HL-60/S4 treated with retinoic acid at 250 ng/mL for 4 days and 3 days (cell line): ENCODE measurements around the gene MTFMT.
"Not testable (repeated sequence)": the region's sequence is repeated elsewhere in the genome, so short reads cannot be mapped to it uniquely, and the experiment has no call there.

Experiments used
- in situ Hi-C: fragments of 300-500 bp; cut with MboI; formaldehyde crosslinking; loops from 2 replicates; pipeline ENCODE4 v1.7.0; 2022; ENCODE audit warnings: low sequenced_read_pairs

The MTFMT gene

GRCh38 chr15:65040461-65040860 is 11.0 kb upstream of the MTFMT start:
- in situ Hi-C loops, result no loop called here

DNA sequence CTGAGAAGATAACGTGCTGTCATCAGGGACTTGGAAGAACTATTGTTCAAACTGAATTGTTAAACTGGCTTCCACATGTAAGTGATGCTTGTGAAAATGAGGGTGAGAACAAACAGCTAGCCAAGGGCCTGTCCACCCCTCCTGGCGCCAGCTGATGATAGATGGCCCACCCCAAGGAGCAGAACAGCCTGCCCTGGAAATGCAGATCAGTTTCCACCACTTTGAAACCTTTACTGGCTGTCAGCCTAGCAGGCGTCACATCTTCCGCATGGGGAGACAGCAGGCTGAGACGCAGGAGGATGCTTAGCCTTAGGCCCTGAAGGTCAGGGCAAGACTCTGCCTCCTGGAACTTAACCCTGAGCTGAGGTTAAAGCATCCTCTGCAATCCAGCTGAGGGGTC is 9.4 kb upstream of the MTFMT start:
- in situ Hi-C loops, result no loop called here

- in situ Hi-C loops, result no loop called here
Measured at GRCh38 chr15:65038428-65038827, 9.0 kb upstream of the MTFMT start.

GRCh38 chr15:65037309-65037708 is 7.9 kb upstream of the MTFMT start:
- in situ Hi-C loops, result no loop called here

- in situ Hi-C loops, result no loop called here
Measured at GRCh38 chr15:65034719-65035118, 5.3 kb upstream of the MTFMT start.

GRCh38 chr15:65033659-65034269 is 4.3 kb upstream of the MTFMT start:
- in situ Hi-C loops, result no loop called here

DNA sequence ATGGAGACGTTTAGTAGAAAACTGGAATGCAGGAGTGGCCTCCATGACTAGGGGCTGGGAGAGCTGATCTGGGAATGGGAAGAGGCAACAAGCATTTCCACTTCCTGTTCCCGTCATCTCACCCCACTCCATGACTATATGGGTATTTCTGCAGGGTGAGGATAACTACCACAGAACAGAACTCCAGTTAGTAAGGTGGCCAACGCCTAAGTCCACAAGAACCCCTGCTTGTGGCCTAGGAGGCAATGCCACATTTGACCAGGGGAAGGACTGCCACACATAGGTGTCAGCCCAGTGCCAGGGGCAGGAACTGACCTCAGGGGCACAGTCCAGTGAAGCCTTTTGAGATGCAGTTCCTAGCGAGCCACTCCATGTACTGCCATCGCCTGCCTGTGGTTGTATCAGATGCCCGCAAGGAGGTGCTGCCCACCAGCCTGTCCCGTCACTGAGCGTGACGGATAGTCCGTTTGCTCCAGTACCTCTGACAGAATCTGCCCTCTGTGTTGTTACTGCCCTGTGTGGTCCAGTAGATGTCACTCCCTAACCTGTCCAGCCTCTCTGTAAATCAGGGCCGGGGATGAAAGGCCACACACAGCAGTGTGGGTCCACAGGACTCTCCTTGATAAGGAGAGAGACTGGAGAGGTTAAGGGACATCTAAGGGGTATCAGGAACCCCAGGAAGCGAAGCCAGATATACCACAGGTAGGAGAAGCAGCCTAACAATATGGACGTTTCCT is 3.5 kb upstream of the MTFMT start:
- in situ Hi-C loops, result no loop called here

GRCh38 chr15:65029736-65030208 is 333 bp upstream of the MTFMT start:
- in situ Hi-C loops, result no loop called here

DNA sequence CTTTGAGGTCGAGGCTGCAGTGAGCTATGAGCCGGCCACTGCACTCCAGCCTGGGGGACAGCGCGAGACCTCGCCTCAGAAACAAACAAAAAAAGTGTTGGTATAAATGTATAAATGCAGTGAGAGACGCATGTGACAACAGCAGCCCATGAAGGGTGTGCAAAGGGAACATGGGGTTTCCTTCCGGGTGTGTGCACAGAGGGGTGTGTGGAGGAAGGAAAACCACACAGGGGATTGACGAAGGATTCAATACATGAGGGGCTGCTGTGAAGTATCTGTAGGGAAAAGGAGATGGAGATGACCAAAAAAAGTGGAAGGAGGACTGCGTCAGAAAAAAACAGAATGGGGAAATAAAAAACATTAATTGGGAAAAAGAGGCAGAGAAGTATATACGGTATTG is 1.1 kb downstream of the MTFMT start:
- in situ Hi-C loops, result no loop called here

- in situ Hi-C loops, result no loop called here
Measured at GRCh38 chr15:65027593-65027992, 1.8 kb downstream of the MTFMT start.

GRCh38 chr15:65026756-65027155 is 2.7 kb downstream of the MTFMT start:
- in situ Hi-C loops, result no loop called here

DNA sequence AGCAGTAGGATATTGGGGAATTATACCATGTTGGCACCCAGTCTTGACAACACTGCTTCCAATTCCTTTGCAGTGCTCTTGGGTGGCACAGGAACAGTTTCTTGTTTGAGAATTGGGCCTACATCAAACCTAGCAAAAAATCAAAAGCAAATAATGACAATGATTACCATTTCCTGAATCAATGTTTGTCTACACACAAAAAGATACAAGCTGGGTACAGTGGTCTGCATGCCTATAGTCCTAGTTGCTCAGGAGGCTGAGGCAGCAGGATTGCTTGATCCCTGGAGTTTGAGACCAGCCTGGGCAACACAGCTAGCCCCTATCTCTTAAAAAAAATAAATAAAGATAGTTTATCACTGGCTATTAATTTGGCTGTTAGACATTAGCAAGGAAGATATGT is 8.0 kb downstream of the MTFMT start:
- in situ Hi-C loops, result no loop called here

DNA sequence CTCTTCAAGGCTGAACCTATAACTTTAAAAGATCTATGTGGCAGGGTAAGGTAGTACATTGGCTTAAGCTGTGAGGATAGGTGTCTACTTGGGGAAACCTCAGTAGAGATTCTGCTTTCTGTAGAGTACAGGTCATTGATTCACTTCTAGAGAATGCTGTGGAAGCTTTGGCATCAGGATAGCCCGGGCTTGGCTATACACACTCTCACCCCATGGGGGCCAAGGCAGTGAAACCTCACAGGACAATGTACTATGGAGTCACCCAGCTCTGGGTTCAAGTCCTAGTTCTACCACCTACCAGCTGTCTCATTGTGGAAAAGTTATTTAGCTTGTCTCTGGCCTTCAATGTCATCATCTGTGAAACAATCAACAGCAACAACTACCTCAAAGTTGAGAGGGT is 9.0 kb downstream of the MTFMT start:
- in situ Hi-C loops, result no loop called here

DNA sequence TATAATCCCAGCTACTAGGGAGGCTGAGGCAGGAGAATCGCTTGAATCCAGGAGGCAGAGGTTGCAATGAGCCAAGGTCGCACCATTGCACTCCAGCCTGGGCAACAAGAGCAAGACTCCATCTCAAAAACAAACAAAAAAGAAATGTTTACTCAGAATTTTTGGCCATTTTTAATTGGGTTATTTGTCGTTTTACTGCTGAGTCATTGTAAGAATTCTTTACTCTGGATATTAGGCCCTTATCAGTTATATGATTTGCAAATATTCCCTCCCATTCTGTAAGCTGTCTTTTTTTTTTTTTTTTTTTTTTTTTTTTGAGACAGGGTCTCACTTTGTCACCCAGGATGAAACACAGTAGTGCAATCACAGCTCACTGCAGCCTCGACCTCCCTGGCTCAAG is 18.2 kb downstream of the MTFMT start:
- in situ Hi-C loops, result not testable (repeated sequence)

DNA sequence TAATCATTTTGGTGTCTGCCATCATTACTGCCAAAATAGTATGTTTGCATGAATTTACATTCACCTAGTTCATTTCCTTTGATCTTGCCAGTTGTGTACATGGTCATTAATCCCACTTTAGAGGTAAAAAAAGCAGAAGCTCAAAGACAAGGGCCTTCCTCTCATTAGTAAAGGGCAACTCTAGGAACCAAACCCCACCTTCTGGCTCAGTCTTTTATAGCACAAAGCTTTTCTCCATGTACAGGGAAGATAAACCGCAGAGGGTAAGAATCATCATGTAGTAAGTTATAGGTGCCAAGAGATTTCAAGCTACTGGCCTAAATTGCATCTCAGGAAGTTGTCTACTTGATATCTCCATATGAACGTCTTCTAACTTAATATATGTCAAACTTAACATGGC is 20.5 kb downstream of the MTFMT start:
- in situ Hi-C loops, result no loop called here

- in situ Hi-C loops, result no loop called here
Measured at GRCh38 chr15:65006876-65007275, 22.6 kb downstream of the MTFMT start.

- in situ Hi-C loops, result no loop called here
Measured at GRCh38 chr15:65004993-65005392, 24.4 kb downstream of the MTFMT start.

- in situ Hi-C loops, result no loop called here
Measured at GRCh38 chr15:64997745-64998375, 31.6 kb downstream of the MTFMT start.

DNA sequence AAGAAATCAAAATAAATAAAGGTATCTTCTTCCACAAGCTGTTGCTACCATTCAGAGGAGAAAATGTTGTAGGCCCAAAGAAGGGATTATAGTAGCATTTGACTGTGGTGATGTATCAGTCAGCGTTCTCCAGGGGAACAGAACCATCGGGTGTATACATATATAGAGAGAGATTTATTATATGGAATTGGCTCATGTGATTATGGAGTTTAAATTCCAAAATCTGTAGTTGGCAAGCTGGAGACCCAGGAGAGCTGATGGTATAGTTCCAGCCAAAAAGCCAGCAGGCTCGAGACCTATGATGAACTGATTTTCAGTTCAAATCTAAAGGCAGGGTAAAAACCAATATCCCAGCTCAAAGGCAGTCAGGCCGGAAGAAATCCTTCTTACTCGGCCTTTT is 32.4 kb downstream of the MTFMT start:
- in situ Hi-C loops, result no loop called here

DNA sequence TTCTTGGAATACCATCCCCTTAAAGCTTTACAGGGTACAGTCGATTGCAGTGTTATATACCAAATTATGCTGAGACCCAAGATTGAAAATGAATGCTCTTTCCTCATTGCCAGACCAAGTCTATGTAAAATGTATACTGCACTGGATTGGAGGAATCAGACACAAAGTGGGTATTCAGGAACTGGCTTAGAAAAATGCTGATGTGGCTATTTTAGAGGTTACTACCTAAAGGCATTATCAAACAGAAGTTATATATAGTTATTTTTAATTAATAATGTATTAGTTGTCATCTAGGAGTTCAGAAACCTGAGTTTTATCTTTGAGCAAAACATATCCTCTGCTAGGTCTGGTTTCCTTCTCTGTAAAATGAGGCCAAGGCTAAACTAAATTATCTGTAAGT is 36.1 kb downstream of the MTFMT start:
- in situ Hi-C loops, result no loop called here

GRCh38 chr15:64991536-64992135 is 37.8 kb downstream of the MTFMT start:
- in situ Hi-C loops, result no loop called here

DNA sequence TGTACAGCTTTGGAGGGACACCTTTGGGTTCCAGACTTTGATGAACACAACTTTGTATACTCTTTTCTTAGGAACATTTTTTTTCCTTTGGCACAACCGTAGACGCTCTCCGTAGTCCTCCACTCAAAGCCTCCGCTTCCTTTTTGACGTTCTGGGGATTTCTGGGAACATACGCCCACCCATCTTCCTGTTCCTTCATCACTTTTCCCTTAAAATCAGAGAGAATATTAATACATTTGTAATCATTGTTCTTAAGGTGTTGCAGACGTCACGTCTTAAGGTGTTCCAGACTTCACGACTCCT is 39.3 kb downstream of the MTFMT start:
- in situ Hi-C loops, result no loop called here
